ENCODE measurements around the gene SMIM5. TPM values are rescaled to one million over a fixed set of nuclear protein-coding genes. Genes with fewer than 3 reads are reported as not detected.

Gene SMIM5
- total and polyA plus RNA-seq, 2 of the 13 experiments (the other 11 are each of a cell fraction or from before 2014, with no cell fraction given) = not detected

- TF ChIP-seq ZBTB10 (CRISPR knock-in tag; IDR thresholded peaks at IDR 0.05; ENCODE audit: borderline replicate concordance) (no peak), RFX3 (CRISPR knock-in tag; IDR thresholded peaks at IDR 0.05) (peak; percentile 46), DPF2 (CRISPR knock-in tag; IDR thresholded peaks at IDR 0.05; ENCODE audit: borderline replicate concordance, low read depth) (no peak), HES4 (CRISPR knock-in tag; IDR thresholded peaks at IDR 0.05; ENCODE audit: borderline replicate concordance) (no peak), ZNF207 (IDR thresholded peaks at IDR 0.05; ENCODE audit: borderline replicate concordance) (no peak), HOXA9 (CRISPR knock-in tag; IDR thresholded peaks at IDR 0.05; ENCODE audit: borderline replicate concordance) (0 out of 2 replicates have a peak, but pooled peaks have one; percentile 54), ZBTB4 (CRISPR knock-in tag; IDR thresholded peaks at IDR 0.05; ENCODE audit: borderline replicate concordance) (no peak), KDM3A (CRISPR knock-in tag; IDR thresholded peaks at IDR 0.05; ENCODE audit: low read depth) (no peak), NFE2 (CRISPR knock-in tag; IDR thresholded peaks at IDR 0.05) (peak; percentile 38; the same call in 1 of the 2 replicates), ZNF230 (CRISPR knock-in tag; IDR thresholded peaks at IDR 0.05) (peak; percentile 36; the same call in 1 of the 2 replicates), ATF3 (CRISPR knock-in tag; IDR thresholded peaks at IDR 0.05) (peak; percentile 34; the same call in 1 of the 2 replicates), EED (CRISPR knock-in tag; IDR thresholded peaks at IDR 0.05) (no peak), PRMT3 (CRISPR knock-in tag; IDR thresholded peaks at IDR 0.05; ENCODE audit: borderline replicate concordance, low read depth) (no peak), HNF1B (CRISPR knock-in tag; IDR thresholded peaks at IDR 0.05) (peak; percentile 67; the same call in 1 of the 2 replicates), ZNF768 (CRISPR knock-in tag; IDR thresholded peaks at IDR 0.05) (peak; percentile 54; the same call in 1 of the 2 replicates), HNF4G (IDR thresholded peaks at IDR 0.05; ENCODE audit: borderline replicate concordance, low read depth, low read length) (no peak), HNF4G (CRISPR knock-in tag; IDR thresholded peaks at IDR 0.05; ENCODE audit: borderline replicate concordance, low read depth) (peak; percentile 43; the same call in 1 of the 2 replicates), SRY (CRISPR knock-in tag; IDR thresholded peaks at IDR 0.05) (peak; percentile 59; the same call in 1 of the 2 replicates), SALL2 (CRISPR knock-in tag; IDR thresholded peaks at IDR 0.05) (peak; percentile 70; the same call in 1 of the 2 replicates), NCOA2 (CRISPR knock-in tag; IDR thresholded peaks at IDR 0.05) (no peak), SMC3 (IDR thresholded peaks at IDR 0.05; ENCODE audit: low read length) (peak; percentile 83)
Measured at GRCh38 chr17:75601057-75601987, 31.9 kb upstream of the SMIM5 start (continued).

Data from HepG2 (cell line).